ENCODE data around the gene ANO1. TPM values are rescaled to one million over a fixed set of nuclear protein-coding genes. Genes with fewer than 3 reads are reported as not detected.

Gene ANO1
- total RNA-seq, 3 donors from 2014 or later = 0.14 to 0.20 (median 0.16) TPM

- H3K4me3 Mint-ChIP-seq = peak overlapping the region; percentile 99
- H3K4me1 Mint-ChIP-seq (ENCODE audit: low read depth) = peaks cover 34% of the 10 kb centered on the region
- ATAC-seq = no peak
- H3K27me3 Mint-ChIP-seq (ENCODE audit: low read depth) = peaks cover 2% of the 10 kb centered on the region
- no peaks in the 10 kb centered on the region for H3K9me3 Mint-ChIP-seq
- H3K36me3 Mint-ChIP-seq (ENCODE audit: insufficient read depth) = peaks cover 13% of the 10 kb centered on the region
- DNase-seq = no peak
Measured at GRCh38 chr11:70201882-70202861, 124.1 kb downstream of the ANO1 start.

GRCh38 chr11:70202920-70203750 lies 125.0 kb downstream of the ANO1 start, which contains the start of gene FADD:
Gene FADD, plus strand, starts transcription at chr11:70203296. Its CDS starts 164 bp downstream, at chr11:70203460.
- Mint-ChIP-seq H3K9me3 (no peaks in the 10 kb centered on the region), H3K4me3 (peak within 1 kb of the TSS; percentile 99), H3K27me3 (ENCODE audit: low read depth) (peaks cover 2% of the 10 kb centered on the region), H3K4me1 (ENCODE audit: low read depth) (peaks cover 38% of the 10 kb centered on the region), H3K36me3 (ENCODE audit: insufficient read depth) (peaks cover 15% of the 10 kb centered on the region)
- ATAC-seq (peak; percentile 71 to 75), DNase-seq (peak; percentile 86)

GRCh38 chr11:70203751-70204465 lies 125.8 kb downstream of the ANO1 start:
- peak overlapping the region; percentile 99 for H3K4me3 Mint-ChIP-seq
- peaks cover 44% of the 10 kb centered on the region for H3K4me1 Mint-ChIP-seq (ENCODE audit: low read depth)
- no peaks in the 10 kb centered on the region for H3K9me3 Mint-ChIP-seq
- peak; percentile 73 to 77 for ATAC-seq
- H3K27me3 Mint-ChIP-seq (ENCODE audit: low read depth) = no peaks in the 10 kb centered on the region
- peaks cover 21% of the 10 kb centered on the region for H3K36me3 Mint-ChIP-seq (ENCODE audit: insufficient read depth)
- DNase-seq = peak; percentile 93

GRCh38 chr11:70204466-70204799 lies 126.3 kb downstream of the ANO1 start:
- ATAC-seq = peak; percentile 12 to 17
- H3K27me3 Mint-ChIP-seq (ENCODE audit: low read depth) = no peaks in the 10 kb centered on the region
- peaks cover 49% of the 10 kb centered on the region for H3K4me1 Mint-ChIP-seq (ENCODE audit: low read depth)
- DNase-seq = no peak
- H3K4me3 Mint-ChIP-seq = peak overlapping the region; percentile 99
- no peaks in the 10 kb centered on the region for H3K9me3 Mint-ChIP-seq
- peaks cover 21% of the 10 kb centered on the region for H3K36me3 Mint-ChIP-seq (ENCODE audit: insufficient read depth)

GRCh38 chr11:70205049-70205725 lies 127.1 kb downstream of the ANO1 start:
- H3K4me1 Mint-ChIP-seq (ENCODE audit: low read depth) = peaks cover 53% of the 10 kb centered on the region
- ATAC-seq = no peak
- no peak for DNase-seq
- H3K27me3 Mint-ChIP-seq (ENCODE audit: low read depth) = no peaks in the 10 kb centered on the region
- peaks cover 25% of the 10 kb centered on the region for H3K36me3 Mint-ChIP-seq (ENCODE audit: insufficient read depth)
- peak overlapping the region; percentile 99 for H3K4me3 Mint-ChIP-seq
- H3K9me3 Mint-ChIP-seq = no peaks in the 10 kb centered on the region

- ATAC-seq (no peak), DNase-seq (no peak)
- H3K4me3 Mint-ChIP-seq = peak overlapping the region; percentile 99
- H3K27me3 Mint-ChIP-seq (ENCODE audit: low read depth) = no peaks in the 10 kb centered on the region
- H3K9me3 Mint-ChIP-seq = no peaks in the 10 kb centered on the region
- peaks cover 27% of the 10 kb centered on the region for H3K36me3 Mint-ChIP-seq (ENCODE audit: insufficient read depth)
- peaks cover 56% of the 10 kb centered on the region for H3K4me1 Mint-ChIP-seq (ENCODE audit: low read depth)
Measured at GRCh38 chr11:70205766-70206165, 127.6 kb downstream of the ANO1 start.

- peaks cover 27% of the 10 kb centered on the region for H3K36me3 Mint-ChIP-seq (ENCODE audit: insufficient read depth)
Measured at GRCh38 chr11:70206226-70206981, 128.3 kb downstream of the ANO1 start.

GRCh38 chr11:70206982-70207376 lies 128.9 kb downstream of the ANO1 start:
- ATAC-seq (no peak), DNase-seq (no peak)
- H3K27me3 Mint-ChIP-seq (ENCODE audit: low read depth) = no peaks in the 10 kb centered on the region
- peaks cover 27% of the 10 kb centered on the region for H3K36me3 Mint-ChIP-seq (ENCODE audit: insufficient read depth)
- no peak overlapping the region for H3K4me3 Mint-ChIP-seq
- H3K4me1 Mint-ChIP-seq (ENCODE audit: low read depth) = peaks cover 58% of the 10 kb centered on the region
- no peaks in the 10 kb centered on the region for H3K9me3 Mint-ChIP-seq

More at GRCh38 chr11:70206226-70206981, 128.3 kb downstream of the ANO1 start:
- H3K4me3 Mint-ChIP-seq = peak overlapping the region; percentile 99
- DNase-seq (no peak), ATAC-seq (no peak)
- peaks cover 58% of the 10 kb centered on the region for H3K4me1 Mint-ChIP-seq (ENCODE audit: low read depth)
- H3K9me3 Mint-ChIP-seq = no peaks in the 10 kb centered on the region
- H3K27me3 Mint-ChIP-seq (ENCODE audit: low read depth) = no peaks in the 10 kb centered on the region

GRCh38 chr11:70207531-70208131 lies 129.5 kb downstream of the ANO1 start:
- peaks cover 27% of the 10 kb centered on the region for H3K36me3 Mint-ChIP-seq (ENCODE audit: insufficient read depth)
- DNase-seq (no peak), ATAC-seq (no peak)

GRCh38 chr11:70209391-70209912 lies 131.3 kb downstream of the ANO1 start:
- Mint-ChIP-seq H3K36me3 (ENCODE audit: insufficient read depth) (peaks cover 25% of the 10 kb centered on the region), H3K4me1 (ENCODE audit: low read depth) (peaks cover 48% of the 10 kb centered on the region), H3K27me3 (ENCODE audit: low read depth) (no peaks in the 10 kb centered on the region), H3K4me3 (no peak overlapping the region), H3K9me3 (no peaks in the 10 kb centered on the region)
- ATAC-seq (no peak), DNase-seq (no peak)

More at GRCh38 chr11:70207531-70208131, 129.5 kb downstream of the ANO1 start:
- no peaks in the 10 kb centered on the region for H3K9me3 Mint-ChIP-seq
- H3K4me1 Mint-ChIP-seq (ENCODE audit: low read depth) = peaks cover 55% of the 10 kb centered on the region
- no peak overlapping the region for H3K4me3 Mint-ChIP-seq
- H3K27me3 Mint-ChIP-seq (ENCODE audit: low read depth) = no peaks in the 10 kb centered on the region

GRCh38 chr11:70210051-70210501 lies 132.0 kb downstream of the ANO1 start:
- H3K9me3 Mint-ChIP-seq = no peaks in the 10 kb centered on the region
- peaks cover 21% of the 10 kb centered on the region for H3K36me3 Mint-ChIP-seq (ENCODE audit: insufficient read depth)
- peaks cover 42% of the 10 kb centered on the region for H3K4me1 Mint-ChIP-seq (ENCODE audit: low read depth)
- DNase-seq = no peak
- no peaks in the 10 kb centered on the region for H3K27me3 Mint-ChIP-seq (ENCODE audit: low read depth)
- no peak for ATAC-seq
- H3K4me3 Mint-ChIP-seq = no peak overlapping the region

GRCh38 chr11:70210530-70210929 lies 132.4 kb downstream of the ANO1 start:
- H3K27me3 Mint-ChIP-seq (ENCODE audit: low read depth) = no peaks in the 10 kb centered on the region
- peaks cover 21% of the 10 kb centered on the region for H3K36me3 Mint-ChIP-seq (ENCODE audit: insufficient read depth)
- DNase-seq (no peak), ATAC-seq (peak in 1 of 2 donors; percentile 39)
- H3K4me1 Mint-ChIP-seq (ENCODE audit: low read depth) = peaks cover 37% of the 10 kb centered on the region
- H3K9me3 Mint-ChIP-seq = no peaks in the 10 kb centered on the region
- no peak overlapping the region for H3K4me3 Mint-ChIP-seq
